Activated CD4-positive, alpha-beta T cell treated with anti-CD3 and anti-CD28 coated beads for 36 hours (primary cell): ENCODE data around the gene FCHO2. TPM values are rescaled to one million over a fixed set of nuclear protein-coding genes. Genes with fewer than 3 reads are reported as not detected.

Source experiments
- ATAC-seq: fragments of 200-7000 bp; cut with Tn5 transposase; one replicate; pipeline ENCODE4 v1.10.0; 2021; ENCODE audit warnings: mild to moderate bottlenecking, moderate library complexity
- CTCF ChIA-PET: fragments of 350-600 bp; sonication (Branson Sonifier 250); formaldehyde crosslinking; loops from one replicate; lab custom pipeline; 2021; ENCODE audit warnings: antibody characterized with exemption; lab: Charles Lee
- POLR2A ChIA-PET: fragments of 350-600 bp; sonication (Branson Sonifier 250); formaldehyde crosslinking; loops from one replicate; lab custom pipeline; 2021; ENCODE audit warnings: antibody characterized with exemption, inconsistent platforms; lab: Charles Lee
- DNase-seq: peaks from one replicate; pipeline ENCODE4 v3.0.0-alpha.2; 2020
- H3K27ac Mint-ChIP-seq: one replicate; pipeline ENCODE4 v1.8.0; 2021; ENCODE audit warnings: mixed read lengths
- H3K27me3 Mint-ChIP-seq: one replicate; pipeline ENCODE4 v1.8.0; 2021; ENCODE audit warnings: mixed read lengths
- H3K36me3 Mint-ChIP-seq: one replicate; pipeline ENCODE4 v1.8.0; 2021; ENCODE audit warnings: low read depth, mixed read lengths
- H3K4me1 Mint-ChIP-seq: one replicate; pipeline ENCODE4 v1.8.0; 2021; ENCODE audit warnings: mixed read lengths
- H3K4me3 Mint-ChIP-seq: one replicate; pipeline ENCODE4 v1.8.0; 2021; ENCODE audit warnings: mild to moderate bottlenecking, moderate library complexity, mixed read lengths
- H3K9me3 Mint-ChIP-seq: one replicate; pipeline ENCODE4 v1.8.0; 2021; ENCODE audit warnings: low read depth, mixed read lengths
- intact Hi-C, 2 experiments: fragments of 100-400 bp; cut with DNase I in 1 of 2; cut with micrococcal nuclease in 1 of 2; formaldehyde crosslinking; loops; one replicate each; pipeline versions ENCODE4 v1.14.2 to v1.15.1; 2022 to 2024; cut with DNase I, micrococcal nuclease
- total RNA-seq, 2 experiments: library from RNA; stranded (reverse); gene quantifications; one replicate each; pipeline ENCODE4 v1.2.3, GENCODE V29; 2021

FCHO2 gene
- total RNA-seq, 2 experiments from 2014 or later = 0.86 to 1.3 TPM

GRCh38 chr5:73114044-73114688 lies 158.3 kb downstream of the FCHO2 start:
- no peak overlapping the region for H3K27ac Mint-ChIP-seq
- H3K36me3 Mint-ChIP-seq = no peaks in the 10 kb centered on the region
- H3K4me1 Mint-ChIP-seq = peaks cover under 1% of the 10 kb centered on the region
- ATAC-seq (no peak), DNase-seq (no peak)
- ChIA-PET CTCF (interaction anchor here (0.7 kb wide), 1 partner anchor 284 kb away, joined by 3 read pairs; no protein-coding TSS in a partner anchor), POLR2A (interaction anchor here (0.5 kb wide), 1 partner anchor 9 kb away, joined by 3 read pairs; no protein-coding TSS in a partner anchor)
- peaks cover 66% of the 10 kb centered on the region for H3K27me3 Mint-ChIP-seq
- H3K9me3 Mint-ChIP-seq = no peaks in the 10 kb centered on the region
- intact Hi-C loops = no loop called here
- H3K4me3 Mint-ChIP-seq = no peak overlapping the region

DNA sequence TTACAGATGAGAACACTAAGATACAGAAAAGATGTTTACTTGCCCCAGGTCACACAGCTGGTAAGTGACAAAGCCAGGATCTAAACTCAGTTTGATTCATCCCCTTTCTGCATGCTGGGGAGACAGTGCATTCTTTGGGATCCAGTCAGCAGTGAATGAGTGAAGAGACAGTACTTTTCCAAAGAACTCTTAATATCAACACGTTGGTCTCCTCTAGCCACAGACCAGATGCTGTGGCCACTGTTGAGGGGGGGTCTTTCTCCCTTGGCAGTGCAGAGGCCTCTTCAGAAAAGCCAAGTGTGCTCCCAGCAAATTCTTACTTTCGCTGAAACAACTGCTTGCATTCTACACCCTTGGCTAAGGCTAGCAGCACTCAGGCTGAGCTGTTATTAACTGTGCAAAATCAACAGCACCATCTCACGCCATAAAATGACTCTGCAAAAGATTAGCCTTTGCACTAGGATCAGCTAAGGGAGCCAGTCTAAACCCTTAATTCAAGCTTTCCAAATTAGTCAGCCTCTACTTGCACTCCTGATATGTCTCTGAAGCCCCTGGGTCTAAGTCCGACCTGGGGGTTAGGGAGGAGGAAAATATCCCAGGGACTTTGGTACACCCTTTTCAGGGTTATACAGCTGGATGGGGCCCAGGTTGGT lies 159.7 kb downstream of the FCHO2 start:
- Mint-ChIP-seq H3K4me3 (no peak overlapping the region), H3K36me3 (no peaks in the 10 kb centered on the region), H3K27me3 (peaks cover 68% of the 10 kb centered on the region), H3K4me1 (peaks cover 6% of the 10 kb centered on the region), H3K9me3 (no peaks in the 10 kb centered on the region), H3K27ac (no peak overlapping the region)
- ChIA-PET POLR2A (no interaction called here), CTCF (interaction anchor here (0.6 to 1.3 kb wide), 3 partner anchors 11 to 136 kb away, joined by 3 to 5 read pairs (median 4); no protein-coding TSS in a partner anchor)
- intact Hi-C loops = no loop called here
- ATAC-seq (no peak), DNase-seq (no peak)

- ChIA-PET CTCF (interaction anchor here (1.3 kb wide), 1 partner anchor 14 kb away, joined by 5 read pairs; no protein-coding TSS in a partner anchor), POLR2A (no interaction called here)
- no peak overlapping the region for H3K4me3 Mint-ChIP-seq
- H3K4me1 Mint-ChIP-seq = peaks cover 10% of the 10 kb centered on the region
- no peak overlapping the region for H3K27ac Mint-ChIP-seq
- ATAC-seq (no peak), DNase-seq (no peak)
- intact Hi-C loops = no loop called here
- H3K9me3 Mint-ChIP-seq = no peaks in the 10 kb centered on the region
- peaks cover 75% of the 10 kb centered on the region for H3K27me3 Mint-ChIP-seq
- no peaks in the 10 kb centered on the region for H3K36me3 Mint-ChIP-seq
Measured at GRCh38 chr5:73116506-73116905, 160.7 kb downstream of the FCHO2 start.

- Mint-ChIP-seq H3K4me1 (peaks cover 10% of the 10 kb centered on the region), H3K9me3 (no peaks in the 10 kb centered on the region), H3K4me3 (no peak overlapping the region), H3K27ac (no peak overlapping the region), H3K27me3 (peaks cover 78% of the 10 kb centered on the region), H3K36me3 (no peaks in the 10 kb centered on the region)
- no peak for DNase-seq
- CTCF ChIA-PET = no interaction called here
- POLR2A ChIA-PET = interaction anchor here (0.5 kb wide), 1 partner anchor 43 kb away, joined by 3 read pairs; no protein-coding TSS in a partner anchor
- no peak for ATAC-seq
- intact Hi-C loops = no loop called here
Measured at GRCh38 chr5:73117088-73117740, 161.4 kb downstream of the FCHO2 start.

DNA sequence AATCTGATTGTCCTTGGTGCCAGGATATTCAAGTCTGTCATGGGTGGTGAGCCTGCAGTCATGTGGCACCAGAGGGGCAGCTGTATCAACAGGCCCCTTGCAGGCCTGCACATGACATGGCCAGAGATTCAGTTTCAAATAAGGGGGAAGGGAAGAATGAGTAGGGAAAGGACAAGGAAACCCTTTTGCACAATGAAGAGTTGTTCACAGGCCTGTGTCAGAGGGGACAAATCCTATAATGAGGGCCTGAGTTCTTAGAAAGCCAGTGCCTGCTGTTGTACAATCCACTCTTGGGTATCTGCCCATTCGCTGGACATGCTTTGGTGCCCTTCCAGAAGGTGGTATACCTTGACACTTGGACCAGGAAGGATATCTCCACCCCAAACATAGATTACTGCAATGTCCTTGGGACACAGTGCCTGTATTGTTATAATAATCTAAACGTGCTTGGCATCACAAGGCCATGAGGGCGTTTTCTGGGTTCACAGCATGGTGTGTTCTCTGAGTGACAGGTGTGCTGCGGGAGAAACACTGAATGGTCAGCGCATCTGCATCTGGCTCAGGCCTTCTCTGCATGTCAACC lies 162.6 kb downstream of the FCHO2 start:
- CTCF ChIA-PET = no interaction called here

DNA sequence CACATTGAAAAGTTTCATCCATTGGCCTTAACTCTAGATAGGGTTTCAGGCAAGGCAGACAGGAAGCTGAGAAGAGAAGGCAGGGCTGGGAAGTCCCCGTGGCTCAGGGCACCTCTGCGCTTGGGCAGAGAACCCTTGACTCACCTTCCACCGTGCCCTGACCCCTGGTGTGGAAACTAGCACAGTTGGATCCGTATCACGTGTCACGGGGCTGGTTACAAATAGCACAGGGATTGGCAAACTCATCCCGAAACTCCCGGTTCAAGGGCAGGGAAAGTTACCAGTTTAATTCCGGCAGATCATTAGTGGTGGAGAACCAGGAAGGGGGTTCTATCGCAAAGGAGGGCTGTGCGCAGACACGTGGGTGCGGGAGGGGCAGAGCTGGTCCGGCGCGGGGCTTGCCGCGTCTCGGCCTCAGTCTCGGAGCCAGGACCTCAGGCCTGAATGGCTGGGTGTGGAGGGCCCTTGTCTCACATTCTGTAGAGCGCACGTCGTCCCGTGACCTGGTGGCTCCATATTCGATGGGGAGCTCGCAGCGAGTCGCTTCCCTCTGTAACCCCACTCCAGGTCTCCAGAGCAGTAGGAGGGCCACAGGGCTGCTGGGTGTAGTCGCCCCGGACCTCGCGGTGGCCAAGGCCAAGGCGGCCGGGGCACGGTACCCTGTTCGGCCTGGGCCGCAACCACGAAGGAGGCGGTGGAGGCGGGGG lies 163.8 kb downstream of the FCHO2 start:
- peak; percentile 72 for ATAC-seq
- CTCF ChIA-PET = no interaction called here

More for the DNA sequence above, 162.6 kb downstream of the FCHO2 start:
- Mint-ChIP-seq H3K4me3 (no peak overlapping the region), H3K9me3 (no peaks in the 10 kb centered on the region), H3K4me1 (peaks cover 19% of the 10 kb centered on the region), H3K36me3 (no peaks in the 10 kb centered on the region), H3K27me3 (peaks cover 70% of the 10 kb centered on the region), H3K27ac (no peak overlapping the region)
- ATAC-seq = no peak
- DNase-seq = no peak
- intact Hi-C loops = no loop called here
- POLR2A ChIA-PET = no interaction called here

DNA sequence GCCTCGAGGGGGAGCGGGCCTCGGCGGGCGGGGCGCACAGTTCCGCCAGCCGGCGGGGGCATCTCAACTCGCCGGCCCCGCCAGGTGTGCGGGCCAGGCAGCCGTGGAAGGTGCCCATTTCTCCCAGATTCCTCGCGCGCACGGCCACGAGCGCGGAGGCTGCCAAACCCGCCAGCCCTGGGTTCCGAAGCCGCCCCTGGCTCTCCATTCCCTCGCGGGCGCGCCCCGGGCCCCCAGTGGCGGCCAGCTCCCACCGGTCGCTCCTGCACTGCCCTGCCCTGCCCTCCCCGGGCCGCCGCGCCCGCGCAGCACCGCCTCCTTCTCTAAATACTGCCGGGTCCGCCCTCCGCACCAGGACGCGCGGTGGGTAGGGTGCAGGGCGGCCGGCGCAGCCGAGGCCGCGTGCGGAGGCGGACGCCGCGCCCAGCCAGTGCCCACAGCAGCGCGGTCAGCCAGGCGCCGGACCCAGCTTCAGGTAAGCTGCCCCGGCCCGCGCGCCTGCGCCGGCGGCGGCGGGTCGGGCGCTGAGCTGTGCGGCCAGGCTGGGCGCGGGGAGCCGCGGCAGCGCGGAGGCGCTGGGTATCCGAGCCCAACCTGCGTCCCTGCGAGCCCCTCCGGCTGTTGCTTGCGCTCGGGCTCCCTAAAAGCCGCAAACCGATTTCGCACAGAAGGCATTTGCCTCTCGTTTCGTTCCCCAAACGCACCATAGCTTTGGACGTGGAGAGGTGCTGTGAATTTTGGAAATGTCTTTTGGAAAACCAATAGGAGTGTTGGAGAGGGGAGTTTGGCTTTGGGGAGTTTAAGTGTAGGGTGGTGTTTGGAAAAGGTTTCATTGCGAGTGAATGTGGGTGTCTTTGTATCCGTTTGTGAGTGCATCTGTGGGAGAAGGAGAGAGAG lies 164.6 kb downstream of the FCHO2 start, which contains the start of gene TMEM171:
Gene TMEM171 (plus strand): TSS at position 354 of the 897 bp plus-strand sequence. CDS start 2,799 bp downstream, outside the sequence.
- ATAC-seq = no peak
- Mint-ChIP-seq H3K27ac (no peak within 1 kb of the TSS), H3K4me3 (peak within 1 kb of the TSS; percentile 29), H3K27me3 (peaks cover 73% of the 10 kb centered on the region), H3K36me3 (no peaks in the 10 kb centered on the region), H3K4me1 (peaks cover 21% of the 10 kb centered on the region), H3K9me3 (no peaks in the 10 kb centered on the region)
- DNase-seq = peak; percentile 10
- CTCF ChIA-PET = no interaction called here
- intact Hi-C loops = no loop called here
- POLR2A ChIA-PET = interaction anchor here (0.6 kb wide), 1 partner anchor 259 kb away, joined by 4 read pairs; no protein-coding TSS in a partner anchor

More for the DNA sequence above, 163.8 kb downstream of the FCHO2 start:
- Mint-ChIP-seq H3K27me3 (peaks cover 73% of the 10 kb centered on the region), H3K36me3 (no peaks in the 10 kb centered on the region), H3K27ac (no peak overlapping the region), H3K4me3 (peak overlapping the region; percentile 29), H3K9me3 (no peaks in the 10 kb centered on the region), H3K4me1 (peaks cover 21% of the 10 kb centered on the region)
- intact Hi-C loops = no loop called here
- POLR2A ChIA-PET = interaction anchor here (0.6 kb wide), 1 partner anchor 259 kb away, joined by 4 read pairs; no protein-coding TSS in a partner anchor
- DNase-seq = peak; percentile 52

- H3K4me3 Mint-ChIP-seq = peak overlapping the region; percentile 6
- H3K4me1 Mint-ChIP-seq = peaks cover 21% of the 10 kb centered on the region
- no peaks in the 10 kb centered on the region for H3K9me3 Mint-ChIP-seq
- H3K27me3 Mint-ChIP-seq = peaks cover 77% of the 10 kb centered on the region
- ChIA-PET POLR2A (no interaction called here), CTCF (no interaction called here)
- H3K27ac Mint-ChIP-seq = no peak overlapping the region
- ATAC-seq (no peak), DNase-seq (no peak)
- H3K36me3 Mint-ChIP-seq = no peaks in the 10 kb centered on the region
- intact Hi-C loops = no loop called here
Measured at GRCh38 chr5:73121119-73121463, 165.2 kb downstream of the FCHO2 start.

GRCh38 chr5:73122875-73123810 lies 167.3 kb downstream of the FCHO2 start:
- Mint-ChIP-seq H3K36me3 (no peaks in the 10 kb centered on the region), H3K9me3 (no peaks in the 10 kb centered on the region), H3K4me1 (peaks cover 21% of the 10 kb centered on the region), H3K4me3 (no peak overlapping the region), H3K27me3 (peaks cover 70% of the 10 kb centered on the region), H3K27ac (no peak overlapping the region)
- DNase-seq (peak; percentile 17), ATAC-seq (peak; percentile 66)
- CTCF ChIA-PET = interaction anchor here (0.6 to 1.5 kb wide), 3 partner anchors 18 to 39 kb away, joined by 3 to 4 read pairs (median 3); no protein-coding TSS in a partner anchor
- intact Hi-C loops = loop anchor here (1.0 kb wide), 1 partner anchor 37 kb away; no protein-coding TSS in a partner anchor
- POLR2A ChIA-PET = interaction anchor here (0.7 to 1.0 kb wide), 2 partner anchors 8 to 10 kb away, joined by 3 read pairs; no protein-coding TSS in a partner anchor
